ENCODE measurements around the gene CEP295NL. TPM values are rescaled to one million over a fixed set of nuclear protein-coding genes. Genes with fewer than 3 reads are reported as not detected.

Gene CEP295NL
- total and polyA plus RNA-seq, 2 of the 13 experiments (the other 11 are each of a cell fraction or from before 2014, with no cell fraction given), result not detected

DNA sequence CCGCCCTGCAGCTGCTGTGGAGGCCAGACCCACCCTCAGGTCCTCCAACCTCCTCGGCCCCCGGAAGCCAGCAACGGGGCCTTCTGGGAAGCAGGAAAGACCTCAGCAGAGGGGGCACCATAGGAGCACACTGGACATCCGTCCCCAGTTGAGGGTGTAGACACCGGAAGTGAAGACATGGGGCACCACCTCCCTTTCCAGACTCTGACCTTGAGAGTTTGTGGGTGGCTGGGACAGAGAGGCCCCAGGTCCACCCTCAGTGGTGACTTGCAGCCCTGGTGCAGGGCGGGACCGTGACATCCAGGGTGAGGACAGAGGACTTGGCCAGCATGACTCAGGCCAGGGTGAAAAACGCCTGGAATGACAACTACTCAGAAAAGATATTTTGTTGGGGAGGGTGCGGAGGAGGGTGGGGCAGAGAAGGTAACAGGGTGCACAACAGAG is 19.9 kb downstream of the CEP295NL start (continued):
- TF ChIP-seq, protein P1, sequence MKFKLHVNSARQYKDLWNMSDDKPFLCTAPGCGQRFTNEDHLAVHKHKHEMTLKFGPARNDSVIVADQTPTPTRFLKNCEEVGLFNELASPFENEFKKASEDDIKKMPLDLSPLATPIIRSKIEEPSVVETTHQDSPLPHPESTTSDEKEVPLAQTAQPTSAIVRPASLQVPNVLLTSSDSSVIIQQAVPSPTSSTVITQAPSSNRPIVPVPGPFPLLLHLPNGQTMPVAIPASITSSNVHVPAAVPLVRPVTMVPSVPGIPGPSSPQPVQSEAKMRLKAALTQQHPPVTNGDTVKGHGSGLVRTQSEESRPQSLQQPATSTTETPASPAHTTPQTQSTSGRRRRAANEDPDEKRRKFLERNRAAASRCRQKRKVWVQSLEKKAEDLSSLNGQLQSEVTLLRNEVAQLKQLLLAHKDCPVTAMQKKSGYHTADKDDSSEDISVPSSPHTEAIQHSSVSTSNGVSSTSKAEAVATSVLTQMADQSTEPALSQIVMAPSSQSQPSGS (CRISPR knock-in tag; IDR thresholded peaks at IDR 0.05), result no peak
- TF ChIP-seq ELF1 (CRISPR knock-in tag; IDR thresholded peaks at IDR 0.05) (peak; percentile 80), SIX4 (CRISPR knock-in tag; IDR thresholded peaks at IDR 0.05) (no peak), SSRP1 (CRISPR knock-in tag; IDR thresholded peaks at IDR 0.05) (no peak), ASH2L (IDR thresholded peaks at IDR 0.05; ENCODE audit: insufficient read length, low read depth, low read length) (peak; percentile 13), KDM6A (CRISPR knock-in tag; IDR thresholded peaks at IDR 0.05; ENCODE audit: low read depth) (no peak; the same call in 1 of the 2 replicates), CEBPG (CRISPR knock-in tag; IDR thresholded peaks at IDR 0.05) (peak; percentile 54), JUN (CRISPR knock-in tag; IDR thresholded peaks at IDR 0.05) (0 out of 2 replicates have a peak, but pooled peaks have one; percentile 11), ZNF891 (CRISPR knock-in tag; IDR thresholded peaks at IDR 0.05) (no peak)
- TF ChIP-seq, protein P2, sequence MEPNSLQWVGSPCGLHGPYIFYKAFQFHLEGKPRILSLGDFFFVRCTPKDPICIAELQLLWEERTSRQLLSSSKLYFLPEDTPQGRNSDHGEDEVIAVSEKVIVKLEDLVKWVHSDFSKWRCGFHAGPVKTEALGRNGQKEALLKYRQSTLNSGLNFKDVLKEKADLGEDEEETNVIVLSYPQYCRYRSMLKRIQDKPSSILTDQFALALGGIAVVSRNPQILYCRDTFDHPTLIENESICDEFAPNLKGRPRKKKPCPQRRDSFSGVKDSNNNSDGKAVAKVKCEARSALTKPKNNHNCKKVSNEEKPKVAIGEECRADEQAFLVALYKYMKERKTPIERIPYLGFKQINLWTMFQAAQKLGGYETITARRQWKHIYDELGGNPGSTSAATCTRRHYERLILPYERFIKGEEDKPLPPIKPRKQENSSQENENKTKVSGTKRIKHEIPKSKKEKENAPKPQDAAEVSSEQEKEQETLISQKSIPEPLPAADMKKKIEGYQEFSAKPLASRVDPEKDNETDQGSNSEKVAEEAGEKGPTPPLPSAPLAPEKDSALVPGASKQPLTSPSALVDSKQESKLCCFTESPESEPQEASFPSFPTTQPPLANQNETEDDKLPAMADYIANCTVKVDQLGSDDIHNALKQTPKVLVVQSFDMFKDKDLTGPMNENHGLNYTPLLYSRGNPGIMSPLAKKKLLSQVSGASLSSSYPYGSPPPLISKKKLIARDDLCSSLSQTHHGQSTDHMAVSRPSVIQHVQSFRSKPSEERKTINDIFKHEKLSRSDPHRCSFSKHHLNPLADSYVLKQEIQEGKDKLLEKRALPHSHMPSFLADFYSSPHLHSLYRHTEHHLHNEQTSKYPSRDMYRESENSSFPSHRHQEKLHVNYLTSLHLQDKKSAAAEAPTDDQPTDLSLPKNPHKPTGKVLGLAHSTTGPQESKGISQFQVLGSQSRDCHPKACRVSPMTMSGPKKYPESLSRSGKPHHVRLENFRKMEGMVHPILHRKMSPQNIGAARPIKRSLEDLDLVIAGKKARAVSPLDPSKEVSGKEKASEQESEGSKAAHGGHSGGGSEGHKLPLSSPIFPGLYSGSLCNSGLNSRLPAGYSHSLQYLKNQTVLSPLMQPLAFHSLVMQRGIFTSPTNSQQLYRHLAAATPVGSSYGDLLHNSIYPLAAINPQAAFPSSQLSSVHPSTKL (CRISPR knock-in tag; IDR thresholded peaks at IDR 0.05), result peak; percentile 50; the same call in 1 of the 2 replicates
- TF ChIP-seq, protein P3, sequence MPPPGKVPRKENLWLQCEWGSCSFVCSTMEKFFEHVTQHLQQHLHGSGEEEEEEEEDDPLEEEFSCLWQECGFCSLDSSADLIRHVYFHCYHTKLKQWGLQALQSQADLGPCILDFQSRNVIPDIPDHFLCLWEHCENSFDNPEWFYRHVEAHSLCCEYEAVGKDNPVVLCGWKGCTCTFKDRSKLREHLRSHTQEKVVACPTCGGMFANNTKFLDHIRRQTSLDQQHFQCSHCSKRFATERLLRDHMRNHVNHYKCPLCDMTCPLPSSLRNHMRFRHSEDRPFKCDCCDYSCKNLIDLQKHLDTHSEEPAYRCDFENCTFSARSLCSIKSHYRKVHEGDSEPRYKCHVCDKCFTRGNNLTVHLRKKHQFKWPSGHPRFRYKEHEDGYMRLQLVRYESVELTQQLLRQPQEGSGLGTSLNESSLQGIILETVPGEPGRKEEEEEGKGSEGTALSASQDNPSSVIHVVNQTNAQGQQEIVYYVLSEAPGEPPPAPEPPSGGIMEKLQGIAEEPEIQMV (CRISPR knock-in tag; IDR thresholded peaks at IDR 0.05; ENCODE audit: low read depth), result 0 out of 2 replicates have a peak, but pooled peaks have one; percentile 14
- TF ChIP-seq, protein P4, sequence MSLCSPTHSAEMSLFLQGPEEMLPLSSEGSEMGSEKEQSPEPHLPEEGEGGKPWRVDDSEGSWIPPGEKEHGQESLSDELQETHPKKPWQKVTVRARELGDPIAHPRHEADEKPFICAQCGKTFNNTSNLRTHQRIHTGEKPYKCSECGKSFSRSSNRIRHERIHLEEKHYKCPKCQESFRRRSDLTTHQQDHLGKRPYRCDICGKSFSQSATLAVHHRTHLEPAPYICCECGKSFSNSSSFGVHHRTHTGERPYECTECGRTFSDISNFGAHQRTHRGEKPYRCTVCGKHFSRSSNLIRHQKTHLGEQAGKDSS (CRISPR knock-in tag; IDR thresholded peaks at IDR 0.05; ENCODE audit: borderline replicate concordance, low read depth), result 0 out of 2 replicates have a peak, but pooled peaks have one; percentile 17
- TF ChIP-seq, protein P5, sequence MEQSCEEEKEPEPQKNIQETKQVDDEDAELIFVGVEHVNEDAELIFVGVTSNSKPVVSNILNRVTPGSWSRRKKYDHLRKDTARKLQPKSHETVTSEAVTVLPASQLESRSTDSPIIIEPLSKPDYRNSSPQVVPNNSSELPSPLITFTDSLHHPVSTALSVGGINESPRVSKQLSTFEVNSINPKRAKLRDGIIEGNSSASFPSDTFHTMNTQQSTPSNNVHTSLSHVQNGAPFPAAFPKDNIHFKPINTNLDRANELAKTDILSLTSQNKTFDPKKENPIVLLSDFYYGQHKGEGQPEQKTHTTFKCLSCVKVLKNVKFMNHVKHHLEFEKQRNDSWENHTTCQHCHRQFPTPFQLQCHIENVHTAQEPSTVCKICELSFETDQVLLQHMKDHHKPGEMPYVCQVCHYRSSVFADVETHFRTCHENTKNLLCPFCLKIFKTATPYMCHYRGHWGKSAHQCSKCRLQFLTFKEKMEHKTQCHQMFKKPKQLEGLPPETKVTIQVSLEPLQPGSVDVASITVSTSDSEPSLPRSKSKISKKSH (CRISPR knock-in tag; IDR thresholded peaks at IDR 0.05; ENCODE audit: borderline replicate concordance), result no peak
- TF ChIP-seq, protein P6, sequence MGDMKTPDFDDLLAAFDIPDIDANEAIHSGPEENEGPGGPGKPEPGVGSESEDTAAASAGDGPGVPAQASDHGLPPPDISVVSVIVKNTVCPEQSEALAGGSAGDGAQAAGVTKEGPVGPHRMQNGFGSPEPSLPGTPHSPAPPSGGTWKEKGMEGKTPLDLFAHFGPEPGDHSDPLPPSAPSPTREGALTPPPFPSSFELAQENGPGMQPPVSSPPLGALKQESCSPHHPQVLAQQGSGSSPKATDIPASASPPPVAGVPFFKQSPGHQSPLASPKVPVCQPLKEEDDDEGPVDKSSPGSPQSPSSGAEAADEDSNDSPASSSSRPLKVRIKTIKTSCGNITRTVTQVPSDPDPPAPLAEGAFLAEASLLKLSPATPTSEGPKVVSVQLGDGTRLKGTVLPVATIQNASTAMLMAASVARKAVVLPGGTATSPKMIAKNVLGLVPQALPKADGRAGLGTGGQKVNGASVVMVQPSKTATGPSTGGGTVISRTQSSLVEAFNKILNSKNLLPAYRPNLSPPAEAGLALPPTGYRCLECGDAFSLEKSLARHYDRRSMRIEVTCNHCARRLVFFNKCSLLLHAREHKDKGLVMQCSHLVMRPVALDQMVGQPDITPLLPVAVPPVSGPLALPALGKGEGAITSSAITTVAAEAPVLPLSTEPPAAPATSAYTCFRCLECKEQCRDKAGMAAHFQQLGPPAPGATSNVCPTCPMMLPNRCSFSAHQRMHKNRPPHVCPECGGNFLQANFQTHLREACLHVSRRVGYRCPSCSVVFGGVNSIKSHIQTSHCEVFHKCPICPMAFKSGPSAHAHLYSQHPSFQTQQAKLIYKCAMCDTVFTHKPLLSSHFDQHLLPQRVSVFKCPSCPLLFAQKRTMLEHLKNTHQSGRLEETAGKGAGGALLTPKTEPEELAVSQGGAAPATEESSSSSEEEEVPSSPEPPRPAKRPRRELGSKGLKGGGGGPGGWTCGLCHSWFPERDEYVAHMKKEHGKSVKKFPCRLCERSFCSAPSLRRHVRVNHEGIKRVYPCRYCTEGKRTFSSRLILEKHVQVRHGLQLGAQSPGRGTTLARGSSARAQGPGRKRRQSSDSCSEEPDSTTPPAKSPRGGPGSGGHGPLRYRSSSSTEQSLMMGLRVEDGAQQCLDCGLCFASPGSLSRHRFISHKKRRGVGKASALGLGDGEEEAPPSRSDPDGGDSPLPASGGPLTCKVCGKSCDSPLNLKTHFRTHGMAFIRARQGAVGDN (CRISPR knock-in tag; IDR thresholded peaks at IDR 0.05), result peak; percentile 78
- TF ChIP-seq, protein P7, sequence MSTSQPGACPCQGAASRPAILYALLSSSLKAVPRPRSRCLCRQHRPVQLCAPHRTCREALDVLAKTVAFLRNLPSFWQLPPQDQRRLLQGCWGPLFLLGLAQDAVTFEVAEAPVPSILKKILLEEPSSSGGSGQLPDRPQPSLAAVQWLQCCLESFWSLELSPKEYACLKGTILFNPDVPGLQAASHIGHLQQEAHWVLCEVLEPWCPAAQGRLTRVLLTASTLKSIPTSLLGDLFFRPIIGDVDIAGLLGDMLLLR (CRISPR knock-in tag; IDR thresholded peaks at IDR 0.05), result peak; percentile 59; the same call in 1 of the 2 replicates

All from HepG2 (cell line).